Activated CD4-positive, alpha-beta T cell treated with anti-CD3 and anti-CD28 coated beads, Interleukin-2, amount 50 U/mL, for 1 hour (primary cell): ENCODE data around the gene TRPM3.

Experiments used
- DNase-seq: peaks from one replicate; pipeline ENCODE4 v3.0.0-alpha.2; 2020

The TRPM3 gene

GRCh38 chr9:71121275-71122021, at the start of gene TRPM3:
Gene TRPM3 (minus strand): TSS chr9:71121621. CDS start chr9:71121354, 267 bp downstream.
- no peak for DNase-seq

GRCh38 chr9:71168418-71168817, 47.0 kb upstream of the TRPM3 start:
- no peak for DNase-seq

- DNase-seq = no peak
Measured at GRCh38 chr9:71162126-71162525, 40.7 kb upstream of the TRPM3 start.

GRCh38 chr9:71157731-71158130, 36.3 kb upstream of the TRPM3 start:
- DNase-seq = no peak

GRCh38 chr9:71147368-71147767, 25.9 kb upstream of the TRPM3 start:
- DNase-seq = no peak

GRCh38 chr9:71146511-71146910, 25.1 kb upstream of the TRPM3 start:
- no peak for DNase-seq

- DNase-seq = no peak
Measured at GRCh38 chr9:71145179-71145578, 23.8 kb upstream of the TRPM3 start.

- DNase-seq = no peak
Measured at GRCh38 chr9:71144495-71144894, 23.1 kb upstream of the TRPM3 start.

GRCh38 chr9:71136696-71137095, 15.3 kb upstream of the TRPM3 start:
- no peak for DNase-seq

GRCh38 chr9:71131145-71131544, 9.7 kb upstream of the TRPM3 start:
- no peak for DNase-seq

- no peak for DNase-seq
Measured at GRCh38 chr9:71130521-71130920, 9.1 kb upstream of the TRPM3 start.

- DNase-seq = no peak
Measured at GRCh38 chr9:71128796-71129195, 7.4 kb upstream of the TRPM3 start.

GRCh38 chr9:71127301-71127700, 5.9 kb upstream of the TRPM3 start:
- no peak for DNase-seq

GRCh38 chr9:71122421-71122820, 1.0 kb upstream of the TRPM3 start:
- no peak for DNase-seq

GRCh38 chr9:71122022-71122275, 528 bp upstream of the TRPM3 start:
- DNase-seq = no peak

- no peak for DNase-seq
Measured at GRCh38 chr9:71120501-71121247, 747 bp downstream of the TRPM3 start.

GRCh38 chr9:71119746-71120145, 1.7 kb downstream of the TRPM3 start:
- DNase-seq = no peak

GRCh38 chr9:71118324-71118723, 3.1 kb downstream of the TRPM3 start:
- no peak for DNase-seq

GRCh38 chr9:71115448-71115975, 5.9 kb downstream of the TRPM3 start:
- no peak for DNase-seq

GRCh38 chr9:71112866-71113265, 8.6 kb downstream of the TRPM3 start:
- no peak for DNase-seq

- no peak for DNase-seq
Measured at GRCh38 chr9:71108937-71109336, 12.5 kb downstream of the TRPM3 start.

- no peak for DNase-seq
Measured at GRCh38 chr9:71106992-71107391, 14.4 kb downstream of the TRPM3 start.

GRCh38 chr9:71105192-71105591, 16.2 kb downstream of the TRPM3 start:
- DNase-seq = no peak

- DNase-seq = no peak
Measured at GRCh38 chr9:71098801-71099200, 22.6 kb downstream of the TRPM3 start.

- no peak for DNase-seq
Measured at GRCh38 chr9:71097671-71098070, 23.8 kb downstream of the TRPM3 start.
